KG1 (cell line): ENCODE data around the gene NSUN7.

Source experiments
- DNase-seq: peaks from one replicate; lab custom pipeline; 2025; lab: John Stamatoyannopoulos, UW

NSUN7 gene

GRCh38 chr4:40734497-40734896 is 15.3 kb upstream of the NSUN7 start:
- DNase-seq: no peak

GRCh38 chr4:40736910-40737309 is 12.8 kb upstream of the NSUN7 start:
- DNase-seq: no peak

GRCh38 chr4:40737879-40738278 is 11.9 kb upstream of the NSUN7 start:
- DNase-seq: no peak

- DNase-seq: no peak
Measured at GRCh38 chr4:40739347-40739746, 10.4 kb upstream of the NSUN7 start.

- no peak for DNase-seq
Measured at GRCh38 chr4:40744218-40744617, 5.5 kb upstream of the NSUN7 start.

GRCh38 chr4:40745285-40745984 is 4.3 kb upstream of the NSUN7 start:
- DNase-seq: no peak

GRCh38 chr4:40747207-40747835 is 2.4 kb upstream of the NSUN7 start:
- DNase-seq: no peak

GRCh38 chr4:40750461-40751258 is 905 bp downstream of the NSUN7 start:
- DNase-seq: no peak

- DNase-seq: no peak
Measured at GRCh38 chr4:40755616-40756015, 5.9 kb downstream of the NSUN7 start.

- DNase-seq: no peak
Measured at GRCh38 chr4:40763228-40763716, 13.5 kb downstream of the NSUN7 start.

GRCh38 chr4:40769266-40769665 is 19.5 kb downstream of the NSUN7 start:
- no peak for DNase-seq

GRCh38 chr4:40778090-40778489 is 28.3 kb downstream of the NSUN7 start:
- no peak for DNase-seq

GRCh38 chr4:40782876-40783275 is 33.1 kb downstream of the NSUN7 start:
- no peak for DNase-seq

- DNase-seq: no peak
Measured at GRCh38 chr4:40785727-40786126, 36.0 kb downstream of the NSUN7 start.

GRCh38 chr4:40788331-40788730 is 38.6 kb downstream of the NSUN7 start:
- no peak for DNase-seq

GRCh38 chr4:40789031-40789430 is 39.3 kb downstream of the NSUN7 start:
- DNase-seq: no peak

GRCh38 chr4:40789771-40790170 is 40.0 kb downstream of the NSUN7 start:
- no peak for DNase-seq

GRCh38 chr4:40800064-40800463 is 50.3 kb downstream of the NSUN7 start:
- DNase-seq: no peak

GRCh38 chr4:40804598-40804997 is 54.8 kb downstream of the NSUN7 start:
- DNase-seq: no peak

GRCh38 chr4:40808926-40809457 is 59.2 kb downstream of the NSUN7 start:
- no peak for DNase-seq

- DNase-seq: no peak
Measured at GRCh38 chr4:40811956-40812355, 62.2 kb downstream of the NSUN7 start.

- DNase-seq: no peak
Measured at GRCh38 chr4:40812386-40812785, 62.6 kb downstream of the NSUN7 start.

- no peak for DNase-seq
Measured at GRCh38 chr4:40812856-40813255, 63.1 kb downstream of the NSUN7 start.
